HG02938 (cell line): ENCODE measurements around the gene MYOCOS.
"Not testable (repeated sequence)": the region's sequence is repeated elsewhere in the genome, so short reads cannot be mapped to it uniquely, and the experiment has no call there.

Source experiments
- ATAC-seq: cut with Tn5 transposase; IDR thresholded peaks from one replicate; pipeline ENCODE4 v1.9.1; 2021; ENCODE audit warnings: mild to moderate bottlenecking, moderate library complexity; ENCODE audit not compliant: unreplicated experiment

The MYOCOS gene

DNA sequence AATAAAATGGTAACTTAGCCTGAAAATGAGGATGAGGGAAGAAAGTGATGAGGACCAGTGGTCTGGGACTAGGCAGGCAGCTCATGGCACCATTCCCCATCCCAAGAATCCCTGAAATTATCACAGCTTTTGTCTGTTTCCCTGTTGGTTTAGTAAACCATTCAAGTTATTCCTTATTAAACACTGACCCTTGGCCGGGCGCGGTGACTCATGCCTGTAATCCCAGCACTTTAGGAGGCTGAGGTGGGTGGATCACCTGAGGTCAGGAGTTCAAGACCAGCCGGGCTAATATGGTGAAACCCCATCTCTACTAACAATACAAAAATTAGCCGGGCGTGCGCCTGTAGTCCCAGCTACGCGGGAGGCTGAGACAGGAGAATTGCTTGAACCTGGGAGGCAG is 34.2 kb downstream of the MYOCOS start:
- not testable (repeated sequence) for ATAC-seq

DNA sequence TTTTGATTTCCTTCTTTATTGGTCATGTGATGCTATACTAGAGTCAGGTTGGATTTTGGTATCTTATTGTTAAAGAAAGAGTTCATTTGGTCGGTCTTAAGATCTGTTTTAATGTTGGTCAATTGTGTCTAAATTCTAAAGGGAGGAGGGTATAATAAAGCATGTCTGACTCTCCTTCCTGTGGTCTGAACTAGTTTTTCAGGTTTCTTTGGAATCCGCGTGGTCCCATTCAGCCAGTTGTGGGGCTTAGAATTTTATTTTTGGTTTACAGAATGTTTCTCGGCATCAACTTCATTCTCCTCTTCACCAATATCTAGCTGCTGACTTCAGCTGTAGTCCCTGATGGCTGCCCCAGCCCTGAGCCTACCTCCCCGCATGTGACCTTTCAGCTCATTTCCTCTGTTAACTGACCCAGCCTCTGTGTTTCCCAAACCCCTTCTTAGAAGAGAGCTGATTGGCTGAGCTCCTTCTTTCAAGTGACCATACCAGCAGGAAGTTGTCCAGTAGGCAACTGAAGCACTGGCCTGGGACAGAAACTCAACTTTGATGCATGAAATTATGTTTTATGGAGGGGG is 39.1 kb downstream of the MYOCOS start:
- ATAC-seq = no peak

DNA sequence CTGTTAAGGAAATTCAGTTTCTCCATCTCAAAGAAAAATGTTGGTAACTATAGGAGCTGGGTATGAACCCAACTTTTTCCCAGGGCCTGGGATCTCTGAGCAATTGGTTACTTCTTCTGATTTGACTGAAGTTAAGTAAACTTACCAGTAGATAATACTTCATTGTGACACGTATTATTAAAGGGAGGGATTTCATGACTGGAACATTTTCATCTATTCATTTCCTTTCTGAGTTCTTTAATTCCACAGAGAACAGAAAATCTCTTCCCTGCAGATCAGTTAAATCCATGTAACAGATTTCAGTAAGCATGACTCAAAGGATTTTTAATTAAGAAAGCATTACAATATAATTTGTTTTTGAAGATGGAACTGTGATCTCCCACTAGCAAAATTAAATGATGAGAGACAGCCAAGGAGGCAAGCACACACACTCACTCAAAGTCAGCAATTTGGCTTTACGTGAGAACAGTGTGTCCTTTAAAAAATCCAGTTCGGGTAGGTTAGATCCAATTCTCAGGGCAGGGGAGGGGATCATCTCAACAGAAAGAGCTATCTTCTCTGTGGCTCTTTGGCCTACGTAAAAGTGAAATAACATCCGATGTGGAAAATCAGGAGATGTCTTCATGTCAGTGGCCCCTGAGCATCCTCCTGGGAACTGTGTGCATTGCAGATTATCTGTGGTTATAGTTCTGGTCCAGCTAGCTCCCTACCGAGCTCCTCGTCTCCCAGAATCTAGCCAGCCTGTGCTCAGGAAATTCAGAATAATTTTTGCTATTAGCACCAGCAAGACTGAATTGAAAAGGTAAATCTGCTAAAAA is 41.2 kb downstream of the MYOCOS start:
- ATAC-seq = no peak

DNA sequence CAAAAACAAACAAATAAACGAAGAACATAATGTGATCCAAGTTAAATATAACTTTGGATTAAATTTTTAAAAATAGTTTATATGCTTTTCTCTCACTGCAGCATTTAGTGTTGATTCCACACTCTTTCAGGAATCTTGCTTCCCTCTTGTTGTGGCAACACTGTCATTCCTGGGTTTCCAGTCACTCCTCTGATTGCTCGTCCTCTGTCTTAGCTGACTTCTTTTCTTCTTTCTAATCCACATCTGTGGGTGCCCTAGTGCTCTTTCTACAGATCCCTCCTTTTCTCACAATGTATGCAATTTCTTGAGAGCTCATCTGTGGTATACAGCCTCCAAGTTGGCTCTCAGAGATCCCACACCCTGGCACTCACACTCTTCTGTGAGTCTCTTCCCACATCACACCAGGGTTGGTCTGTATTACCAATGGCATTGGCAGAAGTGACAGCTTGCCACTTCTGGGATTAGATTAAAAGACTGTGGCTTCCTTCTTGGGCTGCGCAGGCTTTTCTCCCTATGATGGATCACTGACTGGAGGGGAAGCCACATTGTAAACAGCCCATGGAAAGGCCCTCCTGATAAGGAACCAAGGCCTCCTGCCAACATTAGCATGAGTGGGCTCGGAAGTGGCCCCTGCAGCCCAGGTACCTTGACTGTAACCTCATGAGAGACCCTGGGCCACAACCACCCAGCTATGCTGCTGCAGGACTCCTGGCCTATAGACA is 42.0 kb downstream of the MYOCOS start:
- no peak for ATAC-seq

DNA sequence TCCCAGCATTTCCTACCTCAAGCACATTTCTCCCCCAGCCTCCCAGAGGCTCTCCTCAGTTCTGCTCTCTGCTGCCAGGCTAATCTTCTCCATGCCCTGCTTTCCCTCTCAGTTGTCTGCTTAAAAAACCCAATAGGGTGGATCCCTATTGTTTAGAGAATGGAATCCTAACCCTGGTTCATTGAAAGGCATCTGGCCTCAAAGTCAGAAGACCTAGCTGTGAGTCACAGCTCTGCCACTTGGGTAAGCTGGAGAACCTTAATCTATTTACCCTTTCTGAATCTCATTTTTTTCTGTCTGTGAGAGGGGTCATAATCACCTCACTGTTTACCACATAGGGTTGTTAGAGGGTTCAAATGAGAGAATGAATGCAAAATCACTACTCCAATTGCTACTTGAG is 42.9 kb downstream of the MYOCOS start:
- ATAC-seq = no peak

DNA sequence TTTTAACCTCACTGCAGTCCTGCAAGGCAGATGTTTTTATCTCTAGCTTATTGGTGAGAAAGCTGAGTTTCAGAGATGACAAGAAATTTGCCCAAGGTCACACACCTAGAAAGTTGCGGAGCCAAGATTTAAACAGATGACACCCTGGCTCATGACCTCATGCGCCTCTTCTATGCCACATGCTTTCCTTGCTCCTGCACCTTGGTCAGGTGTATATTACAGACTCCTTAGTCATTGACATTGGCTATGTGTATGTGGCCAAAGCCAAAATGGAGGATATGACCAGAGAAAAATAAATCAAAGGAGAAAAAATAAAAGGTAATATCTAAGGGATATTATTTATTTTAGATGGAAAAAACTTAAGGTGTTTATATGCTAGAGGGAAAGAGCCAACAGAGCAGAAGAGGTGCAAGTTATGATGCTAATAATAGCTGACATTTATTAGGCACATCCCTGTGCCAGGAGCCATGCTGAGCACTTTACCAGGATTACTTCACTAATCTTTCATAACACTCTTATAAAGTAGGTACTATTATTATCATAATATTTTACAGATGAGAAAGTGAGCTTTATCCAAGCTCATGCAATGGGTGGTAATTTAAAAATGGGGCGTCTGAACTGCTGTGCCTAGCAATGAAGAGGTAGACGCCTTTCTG is 44.2 kb downstream of the MYOCOS start:
- ATAC-seq = no peak

DNA sequence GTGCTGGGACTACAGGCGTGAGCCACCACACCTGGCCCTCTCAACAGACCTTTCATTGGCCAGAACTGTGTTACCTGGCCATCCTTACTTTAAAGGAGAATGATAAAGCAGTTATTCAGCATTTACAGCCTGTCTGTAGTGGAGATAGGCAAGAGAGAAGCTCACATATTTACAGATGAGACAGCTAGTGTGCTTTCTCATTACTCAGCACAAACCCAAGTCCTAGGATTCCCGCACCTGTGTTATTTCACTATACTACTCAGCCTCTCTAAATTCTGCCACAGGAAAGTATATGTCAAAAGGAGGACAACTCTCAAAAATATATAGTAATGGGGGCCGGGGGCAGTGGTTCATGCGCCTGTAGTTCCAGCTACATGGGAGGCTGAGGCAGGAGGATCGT is 46.3 kb downstream of the MYOCOS start:
- no peak for ATAC-seq

DNA sequence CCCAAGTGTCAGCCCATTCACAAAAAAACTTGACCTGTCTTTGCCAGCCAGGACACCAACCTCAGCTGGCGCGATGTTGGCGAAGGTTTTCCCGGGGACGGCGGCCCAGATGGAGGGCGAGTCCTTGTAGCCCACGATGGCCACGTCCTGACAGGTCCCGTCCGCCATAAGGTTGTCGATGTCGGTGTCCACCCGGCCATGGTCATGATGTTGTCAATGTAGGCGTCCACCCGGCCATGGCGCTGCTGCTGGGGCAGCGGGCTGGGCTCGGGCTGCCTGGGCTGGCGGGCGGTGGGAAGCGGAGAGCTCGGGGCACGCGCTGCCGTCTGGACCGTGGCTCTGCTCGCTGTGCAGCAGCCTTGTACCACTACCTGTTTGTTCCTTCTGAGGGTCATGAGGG is 48.7 kb downstream of the MYOCOS start:
- ATAC-seq = no peak

DNA sequence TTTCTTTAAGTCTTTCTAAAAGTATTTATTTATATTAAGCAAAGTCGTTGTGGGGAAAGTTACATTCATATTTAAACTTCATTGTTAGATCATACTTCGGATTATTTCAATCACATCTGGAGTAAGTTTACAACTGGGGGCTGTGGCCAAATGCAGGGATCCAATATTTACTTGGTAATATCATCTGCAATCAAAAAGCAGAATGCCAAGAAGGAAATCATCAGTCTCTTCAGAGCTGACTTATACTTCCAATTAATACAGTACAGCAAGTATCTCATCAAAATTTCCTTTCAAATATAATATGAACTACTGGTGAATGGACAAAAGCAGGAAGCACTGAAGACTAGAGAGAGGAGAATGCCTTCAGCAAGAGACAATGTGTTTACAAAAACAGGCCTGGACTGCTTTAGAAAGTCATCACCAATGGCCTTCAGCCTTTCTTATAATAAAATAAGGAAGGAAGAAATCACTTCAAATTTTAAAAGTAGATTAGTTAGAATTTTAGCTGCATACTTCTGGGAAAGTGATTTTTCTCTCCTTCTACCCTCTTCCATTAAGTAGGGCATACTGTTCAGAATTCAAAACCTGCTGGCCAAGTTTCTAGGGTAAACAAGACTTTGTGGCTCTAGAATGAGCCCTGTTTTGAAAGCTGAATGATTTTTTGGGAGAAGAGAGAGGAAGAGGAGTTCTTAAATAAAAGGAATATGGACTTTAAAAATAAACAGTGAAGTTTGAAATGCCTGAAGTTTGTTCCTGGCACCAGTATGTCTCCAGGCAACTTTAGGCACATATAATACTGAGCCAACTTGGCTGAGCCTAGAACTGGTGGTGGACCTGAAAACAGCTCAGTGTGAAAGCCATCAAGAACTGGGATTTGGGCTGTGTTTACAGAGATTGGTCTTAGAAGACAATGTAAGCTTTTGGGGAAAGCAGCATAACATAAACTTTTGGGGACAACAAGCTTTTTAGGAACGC is 52.7 kb downstream of the MYOCOS start:
- ATAC-seq = no peak
